Mucosa of descending colon (tissue), 3 donors: Measurements from ENCODE around the gene MTMR10. TPM values are rescaled to one million over a fixed set of nuclear protein-coding genes. Genes with fewer than 3 reads are reported as not detected.
A peak's percentile ranks its signal among the peaks of the same experiment; 100 is the strongest.

ENCODE experiments used
- ATAC-seq: fragments of 200-7000 bp; cut with Tn5 transposase; one replicate; pipeline ENCODE4 v1.9.1; 2020; ENCODE audit warnings: mild to moderate bottlenecking, moderate library complexity
- DNase-seq, 3 donors: peaks; one replicate each; pipeline ENCODE4 v3.0.0-alpha.2; 2020
- H3K36me3 ChIP-seq: fragments of 200-600 bp; one replicate; pipeline ENCODE4 v1.8.0; 2021; ENCODE audit warnings: low read depth, mild to moderate bottlenecking
- H3K4me1 ChIP-seq: fragments of 200-600 bp; one replicate; pipeline ENCODE4 v1.8.0; 2021; ENCODE audit warnings: low read depth, mild to moderate bottlenecking
- H3K4me3 ChIP-seq: fragments of 200-600 bp; one replicate; pipeline ENCODE4 v1.8.0; 2021; ENCODE audit warnings: mild to moderate bottlenecking
- H3K9me3 ChIP-seq: fragments of 200-600 bp; one replicate; pipeline ENCODE4 v1.8.0; 2021; ENCODE audit warnings: mild to moderate bottlenecking
- intact Hi-C, 2 donors: fragments of 100-400 bp; cut with DNase I in 1 of 2; cut with micrococcal nuclease in 1 of 2; formaldehyde crosslinking; loops; one replicate each; pipeline versions ENCODE4 v1.11.0 to v1.11.1; 2022; cut with DNase I, micrococcal nuclease
- total RNA-seq, 3 donors: library from RNA; stranded (reverse); fragmentation: NEBNext Ultra II Directional in 2 of 3; extraction: Animal tissue kit (Norgen Biotek cat#: 25700) in 2 of 3; gene quantifications; one replicate each; pipeline versions ENCODE4 v1.2.1 to v1.2.4, GENCODE V29; 2021 to 2023
- TF ChIP-seq, protein P1 (sequence below): fragments of 200-600 bp; IDR thresholded peaks from one replicate; pipeline ENCODE4 v1.8.0; 2022; ENCODE audit warnings: antibody characterized with exemption, mild to moderate bottlenecking
- donor health status: DM: no; HTN: no; CAD: no; lungs with moderate emphysema.
- donor health status: DM: no; HTN: no; CAD: no.
- donor health status: DM: no; HTN: yes; CAD: no.

MTMR10 gene
- total RNA-seq, 3 donors from 2014 or later, result 34.4 to 42.0 (median 37.5) TPM

DNA sequence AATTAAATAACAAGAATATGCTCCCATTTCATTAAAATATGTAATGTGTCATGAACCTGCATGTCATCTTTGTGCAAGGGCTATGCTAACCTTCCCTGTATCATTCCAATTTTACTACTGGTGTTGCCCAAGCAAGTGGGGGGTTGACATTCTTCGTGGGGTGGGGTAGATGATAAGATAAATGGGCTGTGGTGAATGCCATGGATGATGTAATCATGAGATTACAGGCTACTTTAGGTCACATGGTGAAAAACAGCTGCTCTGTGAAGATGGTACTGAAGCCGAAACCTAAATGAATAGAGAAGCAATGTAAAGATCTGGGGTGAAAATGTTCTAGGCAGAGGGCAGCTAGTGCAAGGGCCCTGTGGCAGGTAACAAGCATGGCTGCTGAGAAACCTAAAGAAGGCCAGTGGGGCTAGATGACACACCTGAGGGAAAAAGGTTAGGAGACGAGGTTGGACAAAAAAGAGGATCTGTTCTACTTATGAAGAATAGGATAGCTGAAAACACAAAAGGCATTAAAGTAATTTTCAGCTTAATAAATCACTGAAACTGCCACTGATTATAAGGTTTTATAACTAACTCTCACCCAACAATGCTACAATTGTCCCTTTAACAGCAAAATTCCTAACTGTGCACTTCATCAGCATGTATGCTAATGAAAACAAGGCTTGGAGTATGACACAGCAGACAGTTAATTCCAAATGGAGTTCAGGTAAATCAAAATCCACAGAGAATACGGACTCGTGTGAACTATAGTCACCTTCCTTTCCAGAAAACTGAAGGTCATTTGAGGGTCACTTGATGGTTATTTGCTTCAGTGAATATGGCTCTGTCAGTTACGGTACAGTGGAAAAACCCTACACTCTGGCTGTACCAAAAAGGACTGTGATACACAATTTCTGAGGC lies 35.0 kb downstream of the MTMR10 start:
- DNase-seq (no peak), ATAC-seq (no peak)
- intact Hi-C loops, result no loop called here
- peaks cover 19% of the 10 kb centered on the region for H3K36me3 ChIP-seq
- H3K4me1 ChIP-seq, result no peaks in the 10 kb centered on the region
- TF ChIP-seq, protein P1, sequence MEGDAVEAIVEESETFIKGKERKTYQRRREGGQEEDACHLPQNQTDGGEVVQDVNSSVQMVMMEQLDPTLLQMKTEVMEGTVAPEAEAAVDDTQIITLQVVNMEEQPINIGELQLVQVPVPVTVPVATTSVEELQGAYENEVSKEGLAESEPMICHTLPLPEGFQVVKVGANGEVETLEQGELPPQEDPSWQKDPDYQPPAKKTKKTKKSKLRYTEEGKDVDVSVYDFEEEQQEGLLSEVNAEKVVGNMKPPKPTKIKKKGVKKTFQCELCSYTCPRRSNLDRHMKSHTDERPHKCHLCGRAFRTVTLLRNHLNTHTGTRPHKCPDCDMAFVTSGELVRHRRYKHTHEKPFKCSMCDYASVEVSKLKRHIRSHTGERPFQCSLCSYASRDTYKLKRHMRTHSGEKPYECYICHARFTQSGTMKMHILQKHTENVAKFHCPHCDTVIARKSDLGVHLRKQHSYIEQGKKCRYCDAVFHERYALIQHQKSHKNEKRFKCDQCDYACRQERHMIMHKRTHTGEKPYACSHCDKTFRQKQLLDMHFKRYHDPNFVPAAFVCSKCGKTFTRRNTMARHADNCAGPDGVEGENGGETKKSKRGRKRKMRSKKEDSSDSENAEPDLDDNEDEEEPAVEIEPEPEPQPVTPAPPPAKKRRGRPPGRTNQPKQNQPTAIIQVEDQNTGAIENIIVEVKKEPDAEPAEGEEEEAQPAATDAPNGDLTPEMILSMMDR, result no peak
- no peak overlapping the region for H3K4me3 ChIP-seq
- no peaks in the 10 kb centered on the region for H3K9me3 ChIP-seq

DNA sequence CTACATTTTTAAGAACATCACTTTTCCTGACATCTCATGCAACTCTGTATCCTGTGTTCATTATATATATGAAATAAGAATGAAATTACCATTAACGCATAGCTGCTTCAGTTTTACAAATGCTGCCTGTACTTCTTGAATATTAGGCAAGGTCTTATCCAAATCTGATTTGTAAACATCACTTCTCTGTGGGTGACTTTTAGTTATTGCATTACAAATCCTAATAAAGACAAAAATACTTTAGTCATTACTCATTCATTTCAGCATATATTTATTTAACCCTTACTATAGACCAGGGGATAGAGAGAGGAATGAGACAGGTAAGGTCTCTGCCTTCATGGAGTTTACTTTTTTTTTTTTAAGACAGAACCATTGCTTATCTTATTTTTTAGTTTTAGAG lies 36.8 kb downstream of the MTMR10 start:
- Histone ChIP-seq H3K4me1 (no peaks in the 10 kb centered on the region), H3K9me3 (no peaks in the 10 kb centered on the region), H3K4me3 (no peak overlapping the region), H3K36me3 (peaks cover 20% of the 10 kb centered on the region)
- ATAC-seq, result no peak
- no peak for DNase-seq
- intact Hi-C loops, result no loop called here
- TF ChIP-seq, protein P1, result no peak

DNA sequence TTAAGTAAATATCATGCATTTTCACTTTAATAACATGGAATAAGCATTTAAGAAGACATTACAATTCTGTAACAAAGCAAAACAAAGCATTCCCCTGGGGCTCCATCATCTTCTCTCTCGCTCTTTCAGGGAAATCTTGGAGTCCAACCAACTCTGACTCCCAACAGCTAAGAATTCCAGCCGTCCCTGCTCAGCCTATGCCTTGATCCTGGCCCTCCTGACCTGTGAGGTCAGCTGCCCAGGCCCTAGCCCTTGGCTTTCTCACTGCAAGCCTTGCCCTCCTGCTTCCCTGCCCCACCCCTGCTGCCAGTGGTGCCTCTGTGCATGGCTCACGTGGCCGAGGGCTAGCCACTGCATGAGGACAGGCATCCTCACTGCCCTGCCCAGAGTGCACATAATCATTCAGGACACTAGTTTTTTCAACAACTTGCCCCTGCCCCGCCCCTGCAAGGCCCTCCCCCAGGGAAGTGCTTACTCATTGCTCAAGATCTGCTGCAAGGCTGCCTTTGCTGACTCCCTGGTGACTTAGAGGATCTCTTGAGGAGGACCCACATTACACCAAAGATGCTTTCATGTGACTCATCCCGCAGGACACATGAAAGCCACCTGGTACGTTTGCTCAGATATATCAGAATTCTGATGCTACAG lies 37.6 kb downstream of the MTMR10 start:
- no peaks in the 10 kb centered on the region for H3K9me3 ChIP-seq
- H3K4me3 ChIP-seq, result no peak overlapping the region
- no peaks in the 10 kb centered on the region for H3K4me1 ChIP-seq
- DNase-seq (no peak), ATAC-seq (peak; percentile 38)
- intact Hi-C loops, result no loop called here
- peaks cover 27% of the 10 kb centered on the region for H3K36me3 ChIP-seq
- TF ChIP-seq, protein P1, result no peak

DNA sequence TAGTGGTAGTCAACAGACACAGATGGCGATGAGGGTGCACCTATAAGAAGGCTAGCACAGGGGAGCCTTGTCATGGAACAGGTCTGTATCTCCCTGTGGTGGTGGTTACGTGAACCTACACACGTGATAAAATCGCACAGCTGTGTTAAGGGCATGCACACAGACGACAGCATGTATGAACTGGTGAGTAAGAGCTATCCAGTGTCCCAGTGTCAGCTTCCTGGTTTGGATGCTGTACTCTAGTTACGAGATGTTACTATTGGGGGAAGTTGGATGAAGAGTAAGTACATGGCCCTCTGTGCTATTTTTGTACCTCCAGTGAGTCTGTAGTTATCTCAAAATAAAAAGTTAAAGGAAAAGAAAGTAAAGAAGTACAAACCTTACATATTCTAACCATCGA lies 38.2 kb downstream of the MTMR10 start:
- no peak overlapping the region for H3K4me3 ChIP-seq
- ATAC-seq, result no peak
- intact Hi-C loops, result no loop called here
- no peak for DNase-seq
- TF ChIP-seq, protein P1, result no peak
- H3K36me3 ChIP-seq, result peaks cover 22% of the 10 kb centered on the region
- no peaks in the 10 kb centered on the region for H3K4me1 ChIP-seq
- no peaks in the 10 kb centered on the region for H3K9me3 ChIP-seq

DNA sequence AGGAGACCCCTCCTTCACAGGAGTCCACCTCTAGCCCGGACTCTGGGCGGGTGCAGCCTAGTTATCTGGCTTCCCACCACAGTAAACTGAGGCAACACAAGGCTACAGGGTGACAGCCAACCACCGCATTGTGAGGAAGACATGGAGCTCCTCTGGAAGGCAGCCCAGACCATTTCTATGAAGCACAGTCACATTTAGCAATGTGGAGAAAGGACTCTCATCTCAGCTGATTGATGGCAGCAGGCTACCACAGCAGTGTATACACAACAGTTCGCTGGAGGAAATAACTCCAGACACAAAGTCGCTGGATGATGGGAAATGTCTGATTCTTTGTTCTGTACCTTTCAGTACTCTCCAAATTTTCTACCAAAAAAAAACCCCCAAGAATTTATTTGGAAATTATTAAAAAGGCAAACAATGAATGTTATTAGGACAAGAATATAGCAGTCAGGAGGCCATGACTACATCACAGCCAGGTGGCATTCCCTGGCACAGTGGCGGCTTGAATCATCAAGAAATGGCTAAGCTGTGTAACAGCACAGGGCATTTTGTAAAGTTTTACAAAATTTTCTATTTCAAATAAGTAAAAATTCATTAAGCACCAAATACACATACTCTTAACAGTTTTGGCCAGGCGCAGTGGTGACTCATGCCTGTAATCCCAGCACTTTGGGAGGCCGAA lies 47.6 kb downstream of the MTMR10 start:
- peaks cover 9% of the 10 kb centered on the region for H3K36me3 ChIP-seq
- no peak for ATAC-seq
- intact Hi-C loops, result no loop called here

More for the DNA sequence above, 47.6 kb downstream of the MTMR10 start:
- H3K4me3 ChIP-seq, result no peak overlapping the region
- no peaks in the 10 kb centered on the region for H3K9me3 ChIP-seq
- no peak for DNase-seq
- TF ChIP-seq, protein P1, result no peak
- no peaks in the 10 kb centered on the region for H3K4me1 ChIP-seq
